Osteocyte (in vitro differentiated cells): ENCODE results near the gene PHACTR2. TPM values are rescaled to one million over a fixed set of nuclear protein-coding genes. Genes with fewer than 3 reads are reported as not detected.

Source experiments
- DNase-seq: peaks from one replicate; pipeline ENCODE4 v3.0.0; 2021; ENCODE audit warnings: mixed read lengths; ENCODE audit not compliant: unreplicated experiment; ENCODE audit errors: extremely low spot score
- H3K27ac Mint-ChIP-seq: one replicate; pipeline ENCODE4 v1.8.0; 2021; ENCODE audit warnings: mild to moderate bottlenecking, mixed read lengths; ENCODE audit not compliant: unreplicated experiment
- H3K27me3 Mint-ChIP-seq: one replicate; pipeline ENCODE4 v1.8.0; 2021; ENCODE audit warnings: mixed read lengths; ENCODE audit not compliant: unreplicated experiment
- H3K36me3 Mint-ChIP-seq: one replicate; pipeline ENCODE4 v1.8.0; 2021; ENCODE audit warnings: mixed read lengths; ENCODE audit not compliant: unreplicated experiment
- H3K4me1 Mint-ChIP-seq: one replicate; pipeline ENCODE4 v1.8.0; 2021; ENCODE audit warnings: mixed read lengths; ENCODE audit not compliant: unreplicated experiment
- H3K4me3 Mint-ChIP-seq: one replicate; pipeline ENCODE4 v1.8.0; 2021; ENCODE audit warnings: mild to moderate bottlenecking, moderate library complexity, mixed read lengths; ENCODE audit not compliant: unreplicated experiment
- H3K9me3 Mint-ChIP-seq: one replicate; pipeline ENCODE4 v1.8.0; 2021; ENCODE audit warnings: mixed read lengths; ENCODE audit not compliant: unreplicated experiment
- total RNA-seq: library from RNA; stranded (reverse); gene quantifications from 2 replicates; pipeline ENCODE4 v1.2.1, GENCODE V29; 2021
- TF ChIP-seq, protein P1 (sequence below): fragments of 200-600 bp; sonication (generic); IDR thresholded peaks from 2 replicates; pipeline ENCODE4 v1.5.0; 2021; ENCODE audit warnings: antibody characterized with exemption, mild to moderate bottlenecking, moderate library complexity

Gene PHACTR2
- total RNA-seq, 1 donor from 2014 or later, result 312 TPM

DNA sequence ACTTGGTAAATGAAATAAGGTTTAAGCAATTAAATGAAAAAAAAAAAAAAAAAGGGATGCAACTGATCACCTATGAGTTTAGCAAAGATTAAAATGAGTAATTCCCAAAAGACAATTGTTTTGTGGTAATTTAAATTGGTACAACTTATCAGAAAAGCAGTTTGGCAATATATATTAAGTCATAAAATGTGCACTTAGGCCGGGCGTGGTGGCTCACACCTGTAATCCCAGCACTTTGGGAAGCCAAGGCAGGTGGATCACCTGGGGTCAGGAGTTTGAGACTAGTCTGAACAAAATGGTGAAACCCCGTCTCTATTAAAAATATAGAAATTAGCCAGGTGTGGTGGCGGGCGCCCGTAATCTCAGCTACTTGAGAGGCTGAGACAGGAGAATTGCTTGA, 7.9 kb downstream of the PHACTR2 start:
- Mint-ChIP-seq H3K4me3 (no peak overlapping the region), H3K27me3 (no peaks in the 10 kb centered on the region), H3K36me3 (peaks cover 55% of the 10 kb centered on the region), H3K27ac (no peak overlapping the region), H3K4me1 (peaks cover 79% of the 10 kb centered on the region), H3K9me3 (peaks cover 30% of the 10 kb centered on the region)
- DNase-seq, result no peak
- TF ChIP-seq, protein P1, sequence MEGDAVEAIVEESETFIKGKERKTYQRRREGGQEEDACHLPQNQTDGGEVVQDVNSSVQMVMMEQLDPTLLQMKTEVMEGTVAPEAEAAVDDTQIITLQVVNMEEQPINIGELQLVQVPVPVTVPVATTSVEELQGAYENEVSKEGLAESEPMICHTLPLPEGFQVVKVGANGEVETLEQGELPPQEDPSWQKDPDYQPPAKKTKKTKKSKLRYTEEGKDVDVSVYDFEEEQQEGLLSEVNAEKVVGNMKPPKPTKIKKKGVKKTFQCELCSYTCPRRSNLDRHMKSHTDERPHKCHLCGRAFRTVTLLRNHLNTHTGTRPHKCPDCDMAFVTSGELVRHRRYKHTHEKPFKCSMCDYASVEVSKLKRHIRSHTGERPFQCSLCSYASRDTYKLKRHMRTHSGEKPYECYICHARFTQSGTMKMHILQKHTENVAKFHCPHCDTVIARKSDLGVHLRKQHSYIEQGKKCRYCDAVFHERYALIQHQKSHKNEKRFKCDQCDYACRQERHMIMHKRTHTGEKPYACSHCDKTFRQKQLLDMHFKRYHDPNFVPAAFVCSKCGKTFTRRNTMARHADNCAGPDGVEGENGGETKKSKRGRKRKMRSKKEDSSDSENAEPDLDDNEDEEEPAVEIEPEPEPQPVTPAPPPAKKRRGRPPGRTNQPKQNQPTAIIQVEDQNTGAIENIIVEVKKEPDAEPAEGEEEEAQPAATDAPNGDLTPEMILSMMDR, result no peak

DNA sequence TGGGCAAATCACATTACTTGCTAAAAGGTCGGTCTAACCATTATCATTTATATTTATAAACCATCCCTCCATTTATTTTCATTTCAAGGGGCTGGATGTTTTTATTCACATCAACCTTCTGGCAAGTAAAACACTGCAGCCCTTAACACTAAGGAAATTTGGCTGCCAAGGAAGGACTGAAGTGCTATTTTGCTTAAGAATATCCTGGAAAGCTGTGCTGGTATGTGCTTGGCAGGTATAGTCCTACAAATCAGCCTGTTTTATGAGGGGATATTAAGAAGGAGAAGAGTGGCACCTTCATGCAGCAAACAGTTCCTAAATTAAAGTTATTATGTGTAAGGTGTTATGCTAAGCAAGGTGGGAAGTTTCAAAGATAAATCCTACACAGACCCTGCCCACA, 9.8 kb downstream of the PHACTR2 start:
- H3K4me3 Mint-ChIP-seq, result peak overlapping the region; percentile 16
- H3K36me3 Mint-ChIP-seq, result peaks cover 44% of the 10 kb centered on the region

GRCh38 chr6:143688681-143689080, 10.9 kb downstream of the PHACTR2 start:
- Mint-ChIP-seq H3K36me3 (peaks cover 34% of the 10 kb centered on the region), H3K27me3 (no peaks in the 10 kb centered on the region), H3K4me3 (no peak overlapping the region), H3K4me1 (peaks cover 84% of the 10 kb centered on the region), H3K27ac (peak overlapping the region; percentile 89), H3K9me3 (peaks cover 6% of the 10 kb centered on the region)
- TF ChIP-seq, protein P1, result no peak
- no peak for DNase-seq

More for the DNA sequence above, 9.8 kb downstream of the PHACTR2 start:
- Mint-ChIP-seq H3K4me1 (peaks cover 79% of the 10 kb centered on the region), H3K9me3 (peaks cover 17% of the 10 kb centered on the region), H3K27ac (peak overlapping the region; percentile 89), H3K27me3 (no peaks in the 10 kb centered on the region)
- no peak for DNase-seq
- TF ChIP-seq, protein P1, result no peak

- TF ChIP-seq, protein P1, result no peak
- Mint-ChIP-seq H3K4me3 (no peak overlapping the region), H3K27ac (no peak overlapping the region), H3K27me3 (no peaks in the 10 kb centered on the region), H3K4me1 (peaks cover 88% of the 10 kb centered on the region), H3K9me3 (no peaks in the 10 kb centered on the region), H3K36me3 (peaks cover 27% of the 10 kb centered on the region)
- no peak for DNase-seq
Measured at GRCh38 chr6:143689852-143690251, 12.1 kb downstream of the PHACTR2 start.

DNA sequence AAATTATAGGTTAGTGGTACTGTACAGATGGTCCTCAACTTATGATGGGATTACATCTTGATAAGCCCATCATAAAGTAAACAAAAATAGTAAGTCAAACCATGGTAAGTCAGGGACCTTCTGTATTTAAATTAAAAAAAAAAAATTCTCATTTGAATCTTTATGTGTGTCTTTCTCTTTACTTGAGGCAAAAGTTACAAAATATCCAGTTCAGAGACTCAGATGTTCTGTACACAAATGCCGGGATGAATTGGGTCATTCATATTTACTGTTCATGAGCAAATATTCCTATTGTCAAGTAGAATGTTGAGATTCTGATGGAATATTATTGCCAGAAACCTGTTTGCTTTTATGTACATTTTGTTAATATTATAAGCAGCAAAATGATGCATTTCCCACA, 13.4 kb downstream of the PHACTR2 start:
- H3K9me3 Mint-ChIP-seq, result no peaks in the 10 kb centered on the region
- peaks cover 29% of the 10 kb centered on the region for H3K36me3 Mint-ChIP-seq
- DNase-seq, result no peak
- TF ChIP-seq, protein P1, result no peak
- no peak overlapping the region for H3K4me3 Mint-ChIP-seq
- peaks cover 94% of the 10 kb centered on the region for H3K4me1 Mint-ChIP-seq
- H3K27ac Mint-ChIP-seq, result peak overlapping the region; percentile 62
- no peaks in the 10 kb centered on the region for H3K27me3 Mint-ChIP-seq
